ENCODE data around the gene CPT1A.

The CPT1A gene

GRCh38 chr11:68763181-68763721 lies 78.5 kb downstream of the CPT1A start:
- no peak for TF ChIP-seq CTCF (conservative IDR thresholded peaks at IDR 0.05)
- H3K27ac ChIP-seq: no peak overlapping the region

DNA sequence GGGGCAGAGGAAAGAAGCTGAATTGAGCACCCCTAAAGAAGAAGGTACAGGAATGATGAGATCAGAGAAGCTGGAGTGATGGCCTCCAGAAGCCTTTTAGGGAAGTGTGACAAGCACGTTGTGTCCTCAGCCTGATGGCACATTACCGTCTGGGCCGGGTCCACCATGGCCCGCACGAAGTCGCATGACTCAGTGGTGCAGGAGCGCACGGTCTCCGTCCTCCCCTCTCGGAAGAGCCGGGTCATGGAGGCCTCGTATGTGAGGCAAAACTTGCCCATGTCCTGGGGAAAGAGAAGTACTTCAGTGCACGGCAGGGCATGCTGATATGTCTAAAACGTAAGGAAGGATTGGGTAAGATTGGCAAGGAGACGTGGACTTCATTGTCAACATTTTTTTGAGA lies 79.2 kb downstream of the CPT1A start:
- TF ChIP-seq CTCF (conservative IDR thresholded peaks at IDR 0.05): no peak
- H3K27ac ChIP-seq: no peak overlapping the region

DNA sequence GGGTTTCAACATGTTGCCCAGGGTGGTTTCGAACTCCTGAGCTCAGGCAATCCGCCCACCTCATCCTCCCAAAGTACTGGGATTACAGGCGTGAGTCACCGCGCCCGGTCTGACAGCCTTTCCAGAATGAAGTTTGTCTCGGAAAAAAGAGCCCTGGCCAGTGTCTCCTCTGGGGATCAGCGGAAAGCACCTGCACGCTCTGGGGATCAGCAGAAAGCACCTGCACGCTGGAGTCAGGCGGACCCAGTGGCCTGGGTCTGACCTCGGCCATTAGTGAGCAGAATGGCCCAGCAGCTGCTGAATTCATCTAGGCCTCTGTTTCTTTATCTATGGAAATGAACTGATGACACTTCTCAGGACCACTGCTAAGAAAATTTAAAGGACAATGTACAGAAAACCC lies 79.9 kb downstream of the CPT1A start:
- H3K27ac ChIP-seq: no peak overlapping the region
- no peak for TF ChIP-seq CTCF (conservative IDR thresholded peaks at IDR 0.05)

GRCh38 chr11:68759991-68760390 lies 81.7 kb downstream of the CPT1A start:
- no peak for TF ChIP-seq CTCF (conservative IDR thresholded peaks at IDR 0.05)
- H3K27ac ChIP-seq: no peak overlapping the region

DNA sequence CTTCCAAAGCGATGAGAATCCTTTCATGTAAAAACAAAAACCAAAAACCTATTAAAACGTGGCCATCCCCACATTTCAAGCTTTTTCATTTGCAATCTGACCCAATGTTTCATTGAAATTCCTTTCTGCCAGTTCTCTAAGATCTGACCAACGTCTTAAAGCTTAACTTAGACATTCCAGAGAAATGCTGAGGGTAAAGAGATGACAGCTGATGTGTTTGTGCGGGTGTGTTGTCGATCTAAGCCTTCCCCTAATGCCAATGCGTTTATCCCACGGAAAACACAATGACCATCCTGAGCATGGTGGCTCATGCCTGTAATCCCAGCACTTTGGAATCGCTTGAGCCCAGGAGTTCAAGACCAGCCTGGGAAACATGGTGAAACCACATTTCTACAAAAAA lies 84.0 kb downstream of the CPT1A start:
- no peak overlapping the region for H3K27ac ChIP-seq
- no peak for TF ChIP-seq CTCF (conservative IDR thresholded peaks at IDR 0.05)

GRCh38 chr11:68756171-68756766 lies 85.4 kb downstream of the CPT1A start:
- H3K27ac ChIP-seq: no peak overlapping the region
- TF ChIP-seq CTCF (conservative IDR thresholded peaks at IDR 0.05): no peak

- H3K27ac ChIP-seq: no peak overlapping the region
- TF ChIP-seq CTCF (conservative IDR thresholded peaks at IDR 0.05): no peak; the same call in 1 of the 2 replicates
Measured at GRCh38 chr11:68753300-68753699, 88.4 kb downstream of the CPT1A start.
